AG04449 (cell line): ENCODE data around the gene DMPK.

Source experiments
- CTCF ChIA-PET: fragments of 350-600 bp; formaldehyde crosslinking; extraction: SDS; loops from one replicate; lab custom pipeline; 2021; ENCODE audit warnings: antibody characterized with exemption; lab: Yijun Ruan, JAX
- POLR2A ChIA-PET: fragments of 400-600, 350-600 bp; formaldehyde crosslinking; extraction: SDS; loops from one replicate; lab custom pipeline; 2020; ENCODE audit warnings: antibody characterized with exemption, inconsistent platforms; lab: Yijun Ruan, JAX
- DNase-seq: peaks from one replicate; pipeline ENCODE4 v3.0.0-alpha.2; 2010; ENCODE audit warnings: low read depth, low spot score
- H3K4me3 ChIP-seq: 2 replicates; pipeline ENCODE4 v1.5.1; 2011; ENCODE audit warnings: low read depth, mild to moderate bottlenecking, control low read depth, low read length
- CTCF ChIP-seq: IDR thresholded peaks from one replicate; pipeline ENCODE4 v1.5.1; 2011; ENCODE audit warnings: mild to moderate bottlenecking, moderate library complexity, low read length, control low read depth, inconsistent platforms; ENCODE audit not compliant: insufficient read depth; ENCODE audit errors: missing control alignments

The DMPK gene

GRCh38 chr19:45825917-45826893 lies 43.9 kb upstream of the DMPK start:
- POLR2A ChIA-PET = no interaction called here

GRCh38 chr19:45825263-45825605 lies 42.9 kb upstream of the DMPK start:
- no peak for TF ChIP-seq CTCF
- CTCF ChIA-PET = interaction anchor here (0.6 to 15.5 kb wide), 4 partner anchors 8 to 192 kb away, joined by 3 to 231 read pairs (median 5); partner anchors contain the start of gene RSPH6A
- no peak for DNase-seq
- POLR2A ChIA-PET = no interaction called here
- H3K4me3 ChIP-seq = no peak overlapping the region

More at GRCh38 chr19:45825917-45826893, 43.9 kb upstream of the DMPK start:
- DNase-seq = no peak
- no peak overlapping the region for H3K4me3 ChIP-seq
- TF ChIP-seq CTCF = no peak
- CTCF ChIA-PET = interaction anchor here (1.4 to 15.5 kb wide), 3 partner anchors 9 to 27 kb away, joined by 3 to 231 read pairs (median 5); partner anchors contain the start of gene RSPH6A

GRCh38 chr19:45824531-45825262 lies 42.4 kb upstream of the DMPK start:
- ChIA-PET CTCF (interaction anchor here (0.6 to 15.5 kb wide), 5 partner anchors 8 to 193 kb away, joined by 3 to 231 read pairs (median 5); partner anchors contain the start of gene RSPH6A), POLR2A (no interaction called here)
- H3K4me3 ChIP-seq = no peak overlapping the region
- no peak for TF ChIP-seq CTCF
- no peak for DNase-seq

- DNase-seq = no peak
- ChIA-PET CTCF (interaction anchor here (1.1 to 15.5 kb wide), 5 partner anchors 7 to 59 kb away, joined by 4 to 231 read pairs (median 5); partner anchors contain the start of gene RSPH6A), POLR2A (interaction anchor here (0.5 kb wide), 1 partner anchor 53 kb away, joined by 3 read pairs; no protein-coding TSS in a partner anchor)
- TF ChIP-seq CTCF = no peak
- H3K4me3 ChIP-seq = no peak overlapping the region
Measured at GRCh38 chr19:45824041-45824471, 41.8 kb upstream of the DMPK start.

- TF ChIP-seq CTCF = no peak
- DNase-seq = no peak
- ChIA-PET CTCF (interaction anchor here (0.9 to 1.8 kb wide), 6 partner anchors 9 to 54 kb away, joined by 3 to 5 read pairs (median 4); partner anchors contain the start of gene SIX5), POLR2A (no interaction called here)
- H3K4me3 ChIP-seq = no peak overlapping the region
Measured at GRCh38 chr19:45823182-45823581, 40.9 kb upstream of the DMPK start.
